ENCODE results near the gene RHBDD1. TPM values are rescaled to one million over a fixed set of nuclear protein-coding genes. Genes with fewer than 3 reads are reported as not detected.

RHBDD1 gene
- total and polyA plus RNA-seq, 2 donors (not counting 1 experiment from before 2014, with no cell fraction given): 21.2 to 128 TPM

- H3K4me3 ChIP-seq (ENCODE audit: control extremely low read depth in 1 of 5, extremely low read depth in 1 of 5, insufficient read depth in 1 of 5, low read depth in 2 of 5, low read length in 4 of 5): no peak overlapping the region
- Mint-ChIP-seq H3K27ac (peak overlapping the region; percentile 26), H3K4me1 (peaks cover 62% of the 10 kb centered on the region), H3K4me3 (no peak overlapping the region), H3K27me3 (no peaks in the 10 kb centered on the region), H3K9me3 (ENCODE audit: insufficient read depth) (no peaks in the 10 kb centered on the region)
- no CpG with 5 or more reads among the region's 3 CpGs for WGBS (ENCODE audit: insufficient coverage)
- no peaks in the 10 kb centered on the region for H3K27me3 ChIP-seq (replicated peaks in 1 of 4; ENCODE audit: control extremely low read depth in 1 of 4, control insufficient read depth in 3 of 4, insufficient read depth in 4 of 4, low read length in 3 of 4)
- H3K9ac ChIP-seq (ENCODE audit: low read length): no peak overlapping the region
- peaks cover 43 to 59% of the 10 kb centered on the region in 2 donors for H3K4me1 ChIP-seq (ENCODE audit: control insufficient read depth in 2 of 2, insufficient read depth in 2 of 2, low read length in 2 of 2)
- ATAC-seq (ENCODE audit: low read depth) (no peak), DNase-seq (no peak)
- TF ChIP-seq EZH2 (IDR thresholded peaks at IDR 0.05; ENCODE audit: borderline replicate concordance, insufficient read depth, low read depth, low read length, poor library complexity, severe bottlenecking) (no peak), CTCF (IDR thresholded peaks at IDR 0.05) (no peak)
- H3K4me2 ChIP-seq (replicated peaks; ENCODE audit: low read depth, low read length, poor library complexity, severe bottlenecking): peak overlapping the region; percentile 16
- no peak overlapping the region for H3K27ac ChIP-seq (ENCODE audit: low read length in 2 of 2)
- peaks cover 86% of the 10 kb centered on the region for H3K79me2 ChIP-seq (ENCODE audit: control insufficient read depth, insufficient read depth, low read length)
- CTCF ChIA-PET: interaction anchor here (0.7 to 1.6 kb wide), 5 partner anchors 8 to 630 kb away, joined by 3 to 5 read pairs (median 3); no protein-coding TSS in a partner anchor
- H3K36me3 ChIP-seq (replicated peaks in 1 of 2; ENCODE audit: control extremely low read depth in 1 of 2, control insufficient read depth in 1 of 2, extremely low read depth in 1 of 2, insufficient read depth in 2 of 2, low read length in 1 of 2): peaks cover 4 to 5% of the 10 kb centered on the region in 2 experiments
- POLR2A ChIA-PET: interaction anchor here (0.9 kb wide), 1 partner anchor 10 kb away, joined by 3 read pairs; the partner anchor contains the start of gene RHBDD1
- intact Hi-C loops (cut with micrococcal nuclease): no loop called here
- H2AFZ ChIP-seq (ENCODE audit: insufficient read depth, low read depth, low read length, poor library complexity, severe bottlenecking): no peak overlapping the region
- no peaks in the 10 kb centered on the region for H3K9me3 ChIP-seq (ENCODE audit: control extremely low read depth in 1 of 3, control insufficient read depth in 2 of 3, insufficient read depth in 1 of 3, low read length in 2 of 3)
- peaks cover 5% of the 10 kb centered on the region for H4K20me1 ChIP-seq (ENCODE audit: control insufficient read depth, insufficient read depth, low read length, poor library complexity, severe bottlenecking)
These were observed 9.7 kb downstream of the RHBDD1 start for GRCh38 chr2:226845386-226846116.

GRCh38 chr2:226847090-226847489 is 11.2 kb downstream of the RHBDD1 start:
- Mint-ChIP-seq H3K27me3 (no peaks in the 10 kb centered on the region), H3K4me1 (peaks cover 52% of the 10 kb centered on the region), H3K27ac (peak overlapping the region; percentile 78), H3K9me3 (ENCODE audit: insufficient read depth) (no peaks in the 10 kb centered on the region), H3K4me3 (peak overlapping the region; percentile 41)
- Histone ChIP-seq H3K36me3 (replicated peaks in 1 of 2; ENCODE audit: control extremely low read depth in 1 of 2, control insufficient read depth in 1 of 2, extremely low read depth in 1 of 2, insufficient read depth in 2 of 2, low read length in 1 of 2) (peaks cover 4 to 7% of the 10 kb centered on the region in 2 experiments), H3K4me2 (replicated peaks; ENCODE audit: low read depth, low read length, poor library complexity, severe bottlenecking) (peak overlapping the region; percentile 29), H3K79me2 (ENCODE audit: control insufficient read depth, insufficient read depth, low read length) (peaks cover 86% of the 10 kb centered on the region), H3K9ac (ENCODE audit: low read length) (no peak overlapping the region), H2AFZ (ENCODE audit: insufficient read depth, low read depth, low read length, poor library complexity, severe bottlenecking) (no peak overlapping the region), H3K27me3 (replicated peaks in 1 of 4; ENCODE audit: control extremely low read depth in 1 of 4, control insufficient read depth in 3 of 4, insufficient read depth in 4 of 4, low read length in 3 of 4) (no peaks in the 10 kb centered on the region), H3K4me1 (ENCODE audit: control insufficient read depth in 2 of 2, insufficient read depth in 2 of 2, low read length in 2 of 2) (peaks cover 42 to 49% of the 10 kb centered on the region in 2 donors), H3K27ac (ENCODE audit: low read length in 2 of 2) (peak overlapping the region in 1 of 2 donors; percentile 50), H3K9me3 (ENCODE audit: control extremely low read depth in 1 of 3, control insufficient read depth in 2 of 3, insufficient read depth in 1 of 3, low read length in 2 of 3) (no peaks in the 10 kb centered on the region), H3K4me3 (ENCODE audit: control extremely low read depth in 1 of 5, extremely low read depth in 1 of 5, insufficient read depth in 1 of 5, low read depth in 2 of 5, low read length in 4 of 5) (no peak overlapping the region), H4K20me1 (ENCODE audit: control insufficient read depth, insufficient read depth, low read length, poor library complexity, severe bottlenecking) (peaks cover 5% of the 10 kb centered on the region)
- ChIA-PET POLR2A (no interaction called here), CTCF (interaction anchor here (1.0 to 3.1 kb wide), 4 partner anchors 8 to 631 kb away, joined by 3 to 9 read pairs (median 4); no protein-coding TSS in a partner anchor)
- ATAC-seq (ENCODE audit: low read depth) (no peak), DNase-seq (no peak)
- WGBS (ENCODE audit: insufficient coverage): no CpG with 5 or more reads among the region's 1 CpG
- intact Hi-C loops (cut with micrococcal nuclease): no loop called here
- TF ChIP-seq EZH2 (IDR thresholded peaks at IDR 0.05; ENCODE audit: borderline replicate concordance, insufficient read depth, low read depth, low read length, poor library complexity, severe bottlenecking): no peak
- TF ChIP-seq CTCF (IDR thresholded peaks at IDR 0.05): no peak
